Measurements from ENCODE around the gene RTN1.

- TF ChIP-seq CTCF (IDR thresholded peaks at IDR 0.05) (peak in 4 of 6 experiments; percentile 42 to 75 (median 70)), POLR2A (IDR thresholded peaks at IDR 0.05) (no peak)
Observed at GRCh38 chr14:59688224-59689170, 182.1 kb downstream of the RTN1 start.

All from Peyer's patch (tissue), 4 donors.